HG02973 (cell line): ENCODE measurements around the gene PDE10A.
"Not testable (repeated sequence)": the region's sequence is repeated elsewhere in the genome, so short reads cannot be mapped to it uniquely, and the experiment has no call there.

Experiments used
- ATAC-seq: cut with Tn5 transposase; IDR thresholded peaks from one replicate; pipeline ENCODE4 v1.9.1; 2021; ENCODE audit warnings: moderate library complexity; ENCODE audit not compliant: unreplicated experiment

Gene PDE10A

DNA sequence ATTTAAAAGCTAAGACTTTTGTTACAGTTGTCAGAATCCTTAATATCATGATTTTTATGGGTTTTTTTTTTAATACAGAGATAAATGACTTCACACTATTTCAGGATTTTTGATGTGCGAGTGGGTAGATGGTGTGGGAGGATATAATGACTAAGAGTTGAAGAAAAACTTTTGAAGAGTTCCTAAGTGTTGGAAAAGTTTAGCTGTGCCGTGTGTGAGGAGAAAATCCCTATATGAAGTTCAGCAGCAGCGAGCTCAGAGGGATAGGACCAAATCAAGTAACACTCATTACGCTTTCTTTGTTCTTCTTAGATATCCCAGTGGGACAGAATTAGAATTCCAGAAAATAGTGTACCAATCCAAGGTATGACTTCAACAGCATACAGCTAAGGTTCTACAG, 34.1 kb downstream of the PDE10A start:
- ATAC-seq: no peak

DNA sequence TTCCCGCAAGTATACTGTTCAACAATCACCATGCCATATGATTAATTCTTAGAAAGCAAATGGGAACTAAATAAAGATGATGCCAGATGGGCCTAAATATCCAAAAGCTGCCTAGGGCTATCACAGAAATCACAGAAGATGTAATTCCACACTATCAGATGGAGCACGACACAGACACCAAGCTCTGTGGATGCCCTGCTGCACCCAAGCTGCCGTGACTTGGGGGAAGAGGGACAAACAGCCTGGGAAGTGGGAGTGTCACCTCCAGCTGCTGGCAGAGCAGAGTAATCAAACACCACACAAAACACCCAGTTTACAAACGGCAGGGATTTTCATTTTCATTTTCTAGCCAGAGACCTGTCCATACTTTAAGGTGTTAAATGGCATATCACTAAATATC, 35.7 kb downstream of the PDE10A start:
- ATAC-seq: no peak

DNA sequence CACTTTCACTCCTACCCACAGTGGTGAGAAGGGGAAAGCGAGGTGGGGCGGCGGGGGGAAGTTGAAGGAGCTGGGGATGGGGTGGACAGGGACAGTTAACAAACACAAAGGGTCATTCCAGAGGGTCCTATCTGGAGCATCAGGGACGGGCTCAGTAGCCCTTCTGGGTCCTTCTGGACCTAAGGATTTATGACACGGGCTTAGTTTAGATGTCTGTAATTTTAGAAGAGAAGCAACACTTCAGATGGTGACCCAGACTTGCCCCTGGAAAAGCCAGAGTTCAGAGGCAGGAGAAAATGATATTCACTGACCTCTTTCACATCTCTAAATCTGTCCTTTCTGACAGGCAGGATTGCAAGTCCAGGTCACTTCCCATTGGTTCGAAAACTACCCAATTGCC, 36.3 kb downstream of the PDE10A start:
- no peak for ATAC-seq

DNA sequence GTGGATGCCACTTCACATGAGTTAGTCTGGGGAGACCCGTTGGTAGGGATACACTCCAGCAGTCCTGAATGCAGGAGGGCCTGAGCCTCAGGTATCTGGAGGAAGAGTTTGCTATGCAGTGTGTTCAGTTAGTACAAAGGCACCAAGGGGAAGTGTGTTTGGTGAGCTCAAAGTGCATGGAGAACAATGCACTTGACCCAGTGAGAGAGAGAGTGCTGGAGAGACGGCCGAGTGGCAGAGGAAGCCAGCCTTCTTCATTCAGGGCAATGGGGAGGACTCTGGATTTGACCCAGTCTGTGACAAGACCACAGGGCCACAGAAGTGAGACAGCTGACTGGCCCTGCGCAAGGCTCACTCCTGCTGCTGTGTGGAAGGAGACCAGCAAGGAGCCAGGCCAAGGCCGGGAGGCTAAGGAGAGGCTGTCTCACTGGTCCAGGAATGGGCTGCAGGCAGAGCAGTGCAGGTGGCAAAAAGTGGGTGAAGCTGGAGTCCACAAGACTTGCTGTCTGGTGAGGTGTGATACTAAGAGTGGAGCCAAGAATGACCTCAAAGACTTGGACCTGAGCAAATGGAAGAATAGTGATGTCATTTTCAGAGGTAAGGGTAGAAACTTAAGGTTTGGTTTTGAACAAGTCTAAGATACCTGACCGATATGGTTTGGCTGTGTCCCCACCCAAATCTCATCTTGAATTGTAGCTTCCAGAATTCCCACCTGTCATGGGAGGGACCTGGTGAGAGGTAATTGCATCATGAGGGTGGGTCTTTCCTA, 38.0 kb downstream of the PDE10A start:
- ATAC-seq: no peak

DNA sequence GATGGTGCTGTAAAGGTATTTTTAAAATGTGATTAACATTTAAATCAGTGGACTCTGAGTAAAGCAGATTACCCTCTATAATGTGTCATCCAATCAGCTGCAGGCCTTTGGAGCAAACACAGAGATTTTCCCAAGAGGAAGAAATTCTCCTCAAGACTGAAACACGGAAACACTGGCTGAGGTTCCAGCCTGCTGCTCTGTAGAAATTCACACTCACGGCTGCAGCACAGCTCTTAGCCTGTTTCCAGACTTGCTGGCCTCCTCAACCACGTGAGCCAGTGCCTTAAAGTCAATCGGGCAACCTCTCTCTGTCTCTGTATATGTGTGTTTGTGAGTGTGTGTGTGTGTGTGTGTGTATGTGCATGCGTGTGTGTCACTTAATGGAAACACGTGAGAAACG, 41.1 kb downstream of the PDE10A start:
- ATAC-seq: no peak

DNA sequence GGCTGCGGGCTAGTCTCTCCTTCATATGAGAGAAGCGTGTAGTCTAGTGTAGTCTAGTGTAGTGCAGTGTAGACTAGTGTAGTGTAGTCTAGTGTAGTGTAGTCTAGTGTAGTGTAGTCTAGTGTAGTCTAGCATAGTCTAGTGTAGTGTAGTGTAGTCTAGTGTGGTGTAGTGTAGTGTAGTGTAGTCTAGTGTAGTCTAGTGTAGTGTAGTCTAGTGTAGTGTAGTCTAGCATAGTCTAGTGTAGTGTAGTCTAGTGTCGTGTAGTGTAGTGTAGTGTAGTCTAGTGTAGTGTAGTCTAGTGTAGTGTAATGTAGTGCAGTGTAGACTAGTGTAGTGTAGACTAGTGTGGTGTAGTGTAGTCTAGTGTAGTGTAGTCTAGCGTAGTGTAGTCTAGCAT, 44.1 kb downstream of the PDE10A start:
- ATAC-seq: not testable (repeated sequence)

DNA sequence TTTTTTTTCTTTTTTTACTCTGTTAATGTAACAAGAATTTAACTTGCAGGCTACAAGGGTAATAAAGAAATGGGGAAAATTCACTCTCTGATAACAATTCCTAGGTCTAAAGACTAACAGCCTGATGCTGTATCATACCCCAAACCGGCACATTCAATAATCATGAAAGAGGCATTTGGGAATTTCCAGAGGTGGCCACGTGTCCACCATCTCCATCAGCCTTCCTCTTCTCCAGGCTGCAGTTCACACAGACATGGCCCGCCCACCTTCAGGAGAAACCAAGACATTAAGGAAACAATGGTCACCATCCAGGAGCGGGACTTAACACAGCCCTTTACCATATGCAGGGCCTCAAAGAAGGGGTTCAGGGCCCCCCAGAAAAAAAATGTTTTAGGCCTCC, 44.8 kb downstream of the PDE10A start:
- no peak for ATAC-seq

DNA sequence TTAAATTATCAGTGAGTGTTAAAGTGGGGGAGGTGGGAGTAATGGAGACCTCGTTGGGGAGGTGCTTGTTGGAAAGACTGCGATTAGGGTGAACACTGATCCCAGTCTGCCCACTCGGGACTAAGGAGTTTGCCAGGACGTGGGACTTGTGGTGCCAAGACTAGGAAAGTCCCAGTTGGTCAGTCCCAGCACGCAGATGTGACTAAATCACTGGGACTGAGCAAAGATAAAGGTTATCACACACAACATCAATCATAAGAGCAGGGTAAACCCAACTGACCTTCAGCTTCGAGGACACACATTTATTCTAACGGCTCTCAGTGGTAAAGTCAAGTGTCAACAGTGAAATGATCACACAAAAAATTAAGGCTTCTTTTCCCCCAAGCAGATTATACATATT, 45.5 kb downstream of the PDE10A start:
- ATAC-seq: no peak

DNA sequence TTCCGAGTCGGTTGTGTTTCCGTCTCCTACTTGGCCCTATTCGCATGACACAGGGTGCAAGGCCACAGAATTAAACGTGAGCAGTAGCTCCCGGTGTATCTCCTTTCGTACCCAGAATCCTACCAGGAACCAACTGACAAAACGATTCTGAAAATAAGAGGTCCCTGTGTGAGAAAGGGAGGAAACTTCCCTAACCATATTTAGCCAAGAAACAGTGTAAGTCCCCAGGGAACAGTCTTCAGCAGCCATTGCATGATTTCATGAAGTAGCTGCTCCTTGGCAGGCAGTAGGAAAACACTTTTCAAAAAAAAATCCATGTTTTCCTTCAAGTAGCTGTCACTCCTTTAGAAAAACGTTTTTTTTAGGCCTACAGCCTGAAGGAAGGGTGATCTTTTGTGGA, 46.9 kb downstream of the PDE10A start:
- ATAC-seq: no peak

DNA sequence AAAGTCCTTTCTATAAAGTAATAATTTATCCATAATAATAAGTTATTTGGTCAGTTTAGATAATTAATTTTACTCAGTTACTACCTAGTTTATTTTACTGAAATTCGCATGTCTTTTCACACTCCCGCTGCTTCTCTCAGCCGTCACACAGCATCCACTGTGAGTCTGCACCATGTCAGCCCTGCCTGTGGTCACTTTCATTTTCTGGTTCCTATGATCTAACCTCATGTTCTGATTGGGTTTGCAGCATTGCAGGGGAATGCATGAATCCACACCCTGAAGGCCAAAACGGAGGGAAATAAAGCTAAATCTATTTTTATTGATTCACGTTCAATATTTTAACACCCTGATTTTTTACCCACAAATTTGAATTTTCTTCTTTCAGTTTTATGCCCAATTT, 47.4 kb downstream of the PDE10A start:
- ATAC-seq: no peak

DNA sequence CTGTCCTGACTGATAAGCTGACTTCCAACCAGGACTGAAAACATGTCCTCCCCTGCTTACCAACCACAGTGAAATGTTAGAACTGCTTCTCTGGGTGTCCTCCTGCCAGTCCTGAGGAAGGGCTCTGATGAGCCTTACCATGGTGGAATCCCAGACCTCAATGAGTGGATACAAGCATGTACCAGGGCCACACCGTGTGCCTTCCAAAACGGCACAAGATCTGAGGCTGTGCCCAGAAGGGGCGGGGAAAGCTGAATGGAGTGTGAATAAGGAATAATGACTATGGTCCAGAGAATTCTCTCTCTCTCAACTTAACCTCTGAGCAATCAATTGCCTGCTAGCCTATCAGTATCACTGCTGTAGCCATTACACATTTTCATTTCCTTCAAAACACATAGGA, 51.7 kb downstream of the PDE10A start:
- ATAC-seq: no peak

DNA sequence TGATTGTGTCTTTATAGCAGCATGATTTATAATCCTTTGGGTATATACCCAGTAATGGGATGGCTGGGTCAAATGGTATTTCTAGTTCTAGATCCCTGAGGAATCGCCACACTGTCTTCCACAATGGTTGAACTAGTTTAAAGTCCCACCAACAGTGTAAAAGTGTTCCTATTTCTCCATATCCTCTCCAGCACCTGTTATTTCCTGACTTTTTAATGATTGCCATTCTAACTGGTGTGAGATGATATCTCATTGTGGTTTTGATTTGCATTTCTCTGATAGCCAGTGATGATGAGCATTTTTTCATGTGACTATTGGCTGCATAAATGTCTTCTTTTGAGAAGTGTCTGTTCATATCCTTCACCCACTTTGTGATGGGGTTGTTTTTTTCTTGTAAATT, 54.5 kb downstream of the PDE10A start:
- ATAC-seq: not testable (repeated sequence)

DNA sequence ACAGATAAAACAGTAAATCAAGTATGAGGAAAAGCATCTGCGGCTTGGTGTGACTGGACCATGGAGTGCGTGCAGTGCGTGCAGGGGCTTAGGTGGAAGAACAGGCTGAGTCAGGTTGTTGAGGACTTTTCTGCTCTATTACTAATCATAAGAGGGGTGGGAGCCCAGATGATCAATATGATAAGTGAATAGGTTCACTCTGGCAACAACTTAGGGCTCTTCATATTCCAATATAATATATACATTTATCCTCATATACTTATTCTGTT, 56.4 kb downstream of the PDE10A start:
- ATAC-seq: no peak

DNA sequence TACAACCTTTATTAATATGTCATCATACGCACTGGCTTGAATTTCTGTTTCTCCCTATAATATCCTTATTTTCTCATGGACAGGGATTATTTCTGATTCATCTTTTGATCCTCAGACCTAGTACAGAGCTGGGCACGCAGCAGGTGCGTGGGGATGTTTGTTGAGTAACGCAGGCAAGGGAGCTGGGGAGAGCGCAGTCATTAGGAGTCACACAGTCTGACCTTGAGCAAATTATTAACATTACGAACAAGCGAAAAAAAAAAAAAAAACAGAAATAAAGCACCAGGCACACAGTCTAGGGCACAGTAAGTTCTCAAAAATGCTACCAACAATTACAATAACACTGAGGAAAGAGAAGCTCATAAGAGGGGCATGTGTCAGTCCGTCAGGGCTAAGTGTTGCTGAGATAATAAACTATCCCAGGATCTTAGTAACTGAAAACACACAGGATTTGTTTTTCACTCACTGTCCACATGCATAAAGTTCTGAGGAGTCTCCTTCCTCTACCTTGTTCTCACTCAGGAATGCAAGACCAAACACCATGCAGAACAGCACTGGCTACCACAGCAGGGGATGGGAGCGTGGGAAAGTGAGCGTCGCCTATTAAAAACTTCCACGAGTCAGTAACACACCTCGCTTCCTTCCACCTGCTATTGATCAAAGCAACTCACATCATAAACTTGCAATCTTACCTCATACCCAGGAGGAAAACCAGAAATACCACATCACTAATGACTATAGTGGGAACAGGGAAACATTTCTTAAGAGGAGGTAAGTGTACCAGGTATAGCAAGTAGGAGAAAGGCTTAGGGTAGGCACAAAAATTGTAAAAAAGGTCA, 56.9 kb downstream of the PDE10A start:
- ATAC-seq: no peak

DNA sequence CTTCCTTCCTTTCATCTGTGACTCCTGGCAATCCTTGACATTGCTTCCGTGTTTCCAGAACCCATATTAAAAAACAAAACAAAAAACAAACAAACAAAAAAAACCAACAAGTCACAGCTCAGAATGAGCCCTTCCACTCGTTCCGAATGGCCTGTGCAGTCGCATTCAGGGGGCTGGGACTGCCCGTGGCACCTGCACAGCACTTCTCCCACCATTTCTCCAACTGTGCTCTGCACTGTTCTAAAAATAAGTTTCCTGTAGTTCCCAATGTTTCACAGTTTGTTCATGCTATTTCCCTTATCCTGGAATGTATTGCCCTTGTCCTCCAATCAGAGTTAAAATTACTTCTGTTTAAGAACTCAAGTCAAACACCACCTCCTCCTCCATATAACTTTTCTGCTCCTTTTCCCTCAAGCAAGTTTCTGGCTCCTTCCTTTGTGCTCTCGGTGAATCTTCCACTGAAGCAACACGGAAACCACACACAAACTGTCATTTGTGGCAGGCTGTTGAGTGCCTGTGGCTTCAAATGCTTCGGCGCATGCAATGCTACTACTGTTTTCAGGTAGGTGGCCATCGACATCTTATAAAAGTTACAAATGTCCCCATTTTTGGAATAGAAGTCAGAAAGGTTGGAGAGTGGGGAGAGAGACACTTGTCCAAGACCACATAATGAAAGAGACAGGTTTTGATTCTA, 57.7 kb downstream of the PDE10A start:
- ATAC-seq: no peak

DNA sequence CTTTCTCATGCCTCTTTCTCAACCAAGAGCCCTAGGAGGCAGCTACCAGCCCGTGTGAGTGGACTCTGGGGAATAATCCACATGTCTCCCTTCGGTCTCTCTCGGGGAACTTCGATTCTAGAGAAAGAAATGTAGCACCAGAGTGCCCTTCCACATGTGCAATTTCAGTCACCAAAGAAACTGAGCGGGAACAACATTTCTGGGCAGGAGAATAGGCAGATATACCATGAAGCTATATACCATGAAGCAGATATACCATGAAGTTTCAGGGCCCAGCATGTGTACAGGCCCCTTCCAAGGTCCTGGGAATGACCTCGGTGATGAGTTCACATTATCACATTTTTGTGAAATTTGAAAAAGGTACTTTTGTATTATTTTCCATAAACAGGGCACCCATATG, 60.8 kb downstream of the PDE10A start:
- no peak for ATAC-seq

DNA sequence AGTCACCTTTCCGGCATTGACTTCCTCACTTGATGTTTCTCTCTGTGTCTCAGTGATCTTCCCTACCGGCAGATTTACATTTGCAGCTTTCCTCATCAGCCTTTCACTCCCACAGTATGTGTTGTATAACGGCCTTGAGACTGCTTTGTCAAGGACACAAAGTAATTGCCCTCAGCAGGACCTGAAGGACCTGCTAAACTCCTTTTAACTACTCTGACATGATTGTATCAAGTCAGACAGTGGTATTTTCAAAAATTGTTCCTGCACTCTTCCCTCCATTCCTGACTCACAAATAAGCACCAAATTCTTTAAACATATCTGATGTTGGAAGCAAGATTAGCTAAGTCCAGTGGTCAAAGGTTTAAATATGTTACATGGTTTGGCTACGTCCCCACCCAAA, 62.4 kb downstream of the PDE10A start:
- ATAC-seq: no peak

DNA sequence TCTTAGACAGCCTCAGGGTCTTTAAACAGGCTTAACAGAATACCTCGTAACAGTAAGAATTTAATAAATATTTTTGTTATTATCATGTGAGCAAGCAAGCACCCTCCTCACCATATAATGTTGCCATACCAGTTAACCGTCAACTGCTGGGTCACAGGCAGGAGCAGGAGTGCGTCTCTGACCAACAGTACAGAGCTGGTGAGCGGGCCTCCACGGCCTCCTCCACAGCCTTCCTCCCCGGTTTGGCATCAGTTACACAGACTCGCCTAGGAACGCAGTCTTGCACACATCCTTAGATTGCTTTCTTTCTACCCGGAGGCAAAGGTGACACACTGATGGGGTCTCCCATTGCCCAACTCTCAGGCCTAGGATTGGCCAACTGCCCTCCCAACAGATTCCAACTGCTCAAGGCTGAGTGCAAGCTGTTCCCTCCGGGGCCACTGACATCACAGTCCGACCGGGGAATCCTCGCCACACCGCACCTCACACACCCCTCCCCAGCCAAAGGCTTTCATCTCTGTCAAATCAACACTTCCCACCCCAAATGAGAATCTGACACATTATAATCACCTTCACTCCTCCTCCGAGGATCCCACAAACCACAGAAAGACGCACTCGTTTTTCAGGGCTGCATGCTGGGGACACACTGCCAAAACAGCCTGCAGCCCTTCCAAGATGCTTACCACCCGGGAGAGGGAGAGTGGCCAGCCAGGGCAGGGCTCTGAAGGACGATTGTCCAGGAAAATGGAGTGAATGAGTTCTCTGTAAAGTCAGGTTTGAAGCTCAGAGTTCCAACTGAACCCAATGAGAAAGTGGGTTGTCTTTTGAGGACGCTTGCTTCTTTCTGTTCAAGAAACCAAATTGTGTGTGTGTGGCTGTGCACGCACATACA, 63.2 kb downstream of the PDE10A start:
- no peak for ATAC-seq

DNA sequence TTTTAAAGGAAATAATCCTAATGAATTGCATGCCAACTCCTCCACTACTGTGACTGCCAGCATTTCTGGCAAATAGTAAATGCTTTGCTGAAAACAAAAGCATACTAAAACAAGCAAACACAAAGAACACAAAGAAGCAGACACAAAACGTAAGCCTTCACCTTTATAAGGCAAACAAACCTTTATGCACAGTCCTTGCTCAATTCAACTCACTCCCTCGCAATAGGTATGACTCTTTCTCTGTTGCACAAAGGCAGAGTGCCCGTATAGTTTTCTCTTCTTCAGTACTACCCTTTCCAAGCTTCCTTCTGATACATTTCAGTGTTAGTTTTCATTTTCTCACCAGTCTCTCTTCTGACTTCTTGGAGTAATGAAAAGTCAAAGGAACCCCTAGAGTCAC, 63.9 kb downstream of the PDE10A start:
- ATAC-seq: no peak

DNA sequence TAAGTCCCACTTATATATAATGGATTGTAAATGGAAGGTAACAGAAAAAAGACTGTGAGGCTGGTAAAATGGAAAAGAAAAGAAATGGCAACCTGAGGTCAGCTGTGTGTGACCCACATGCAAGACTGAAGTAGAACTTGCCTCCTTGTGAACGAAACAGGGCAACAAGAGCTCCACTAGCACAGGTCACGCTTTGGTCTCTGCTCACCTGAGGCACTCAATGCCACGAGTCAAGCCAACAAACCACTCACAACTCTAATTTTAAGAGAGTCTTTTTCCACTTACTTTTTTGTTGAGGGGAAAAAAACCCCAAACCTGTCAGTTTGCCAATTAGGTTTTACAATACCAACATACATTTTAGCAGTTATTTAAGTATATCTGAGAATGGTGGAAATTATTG, 65.2 kb downstream of the PDE10A start:
- ATAC-seq: no peak
